ENCODE data around the gene AFF3.

Gene AFF3

GRCh38 chr2:100041385-100041784, 101.0 kb downstream of the AFF3 start:
- no peak for DNase-seq (ENCODE audit: low spot score)

- no peak for DNase-seq (ENCODE audit: low spot score)
These were observed 101.5 kb downstream of the AFF3 start for GRCh38 chr2:100040906-100041305.

- no peak for DNase-seq (ENCODE audit: low spot score)
These were observed 103.0 kb downstream of the AFF3 start for GRCh38 chr2:100039291-100039980.

- no peak for DNase-seq (ENCODE audit: low spot score)
These were observed 104.4 kb downstream of the AFF3 start for GRCh38 chr2:100038011-100038410.

GRCh38 chr2:100036793-100037192, 105.6 kb downstream of the AFF3 start:
- no peak for DNase-seq (ENCODE audit: low spot score)

GRCh38 chr2:100036026-100036425, 106.4 kb downstream of the AFF3 start:
- DNase-seq (ENCODE audit: low spot score), result no peak

GRCh38 chr2:100034431-100034830, 108.0 kb downstream of the AFF3 start:
- DNase-seq (ENCODE audit: low spot score), result no peak

- no peak for DNase-seq (ENCODE audit: low spot score)
These were observed 108.4 kb downstream of the AFF3 start for GRCh38 chr2:100033976-100034375.

GRCh38 chr2:100031604-100032003, 110.8 kb downstream of the AFF3 start:
- DNase-seq (ENCODE audit: low spot score), result no peak

GRCh38 chr2:100029460-100029859, 112.9 kb downstream of the AFF3 start:
- no peak for DNase-seq (ENCODE audit: low spot score)

GRCh38 chr2:100021791-100022340, 120.5 kb downstream of the AFF3 start:
- DNase-seq (ENCODE audit: low spot score), result no peak

GRCh38 chr2:100019499-100019898, 122.9 kb downstream of the AFF3 start:
- DNase-seq (ENCODE audit: low spot score), result no peak

GRCh38 chr2:100018341-100019193, 123.8 kb downstream of the AFF3 start:
- DNase-seq (ENCODE audit: low spot score), result no peak

GRCh38 chr2:100017633-100018032, 124.8 kb downstream of the AFF3 start:
- DNase-seq (ENCODE audit: low spot score), result no peak

GRCh38 chr2:100016756-100017155, 125.6 kb downstream of the AFF3 start:
- DNase-seq (ENCODE audit: low spot score), result no peak

GRCh38 chr2:100015849-100016248, 126.5 kb downstream of the AFF3 start:
- no peak for DNase-seq (ENCODE audit: low spot score)

GRCh38 chr2:100013892-100014677, 128.3 kb downstream of the AFF3 start:
- DNase-seq (ENCODE audit: low spot score), result no peak

- DNase-seq (ENCODE audit: low spot score), result no peak
These were observed 129.8 kb downstream of the AFF3 start for GRCh38 chr2:100012561-100012960.

- DNase-seq (ENCODE audit: low spot score), result no peak
These were observed 131.1 kb downstream of the AFF3 start for GRCh38 chr2:100011272-100011731.

- no peak for DNase-seq (ENCODE audit: low spot score)
These were observed 131.8 kb downstream of the AFF3 start for GRCh38 chr2:100010606-100011005.

- DNase-seq (ENCODE audit: low spot score), result no peak
These were observed 132.6 kb downstream of the AFF3 start for GRCh38 chr2:100009743-100010142.

GRCh38 chr2:100008956-100009355, 133.4 kb downstream of the AFF3 start:
- DNase-seq (ENCODE audit: low spot score), result no peak

Measured in ecto neural progenitor cell (in vitro differentiated cells).